HepG2 (cell line): ENCODE measurements around the gene GDPD4. TPM values are rescaled to one million over a fixed set of nuclear protein-coding genes. Genes with fewer than 3 reads are reported as not detected.
A peak's percentile ranks its signal among the peaks of the same experiment; 100 is the strongest.

Experiments used
- HMGA1 ChIP-seq: sonication (generic); formaldehyde crosslinking; conservative IDR thresholded peaks from 2 replicates; pipeline ENCODE4 v1.4.0; 2020; ENCODE audit warnings: missing genetic modification reagents
- HNF4A ChIP-seq: sonication (generic); formaldehyde crosslinking; IDR thresholded peaks from 2 replicates; pipeline ENCODE4 v1.4.0; 2020; ENCODE audit warnings: missing genetic modification reagents
- HOXD1 ChIP-seq: sonication (generic); formaldehyde crosslinking; IDR thresholded peaks from 2 replicates; pipeline ENCODE4 v1.5.0; 2020; ENCODE audit warnings: missing genetic modification reagents
- JDP2 ChIP-seq: sonication (generic); formaldehyde crosslinking; IDR thresholded peaks from 2 replicates; pipeline ENCODE4 v1.8.1; 2022; ENCODE audit warnings: missing genetic modification reagents, borderline replicate concordance
- KDM4B ChIP-seq: sonication (generic); formaldehyde crosslinking; IDR thresholded peaks from 2 replicates; pipeline ENCODE4 v1.4.0; 2020; ENCODE audit warnings: missing genetic modification reagents
- MAFK ChIP-seq, 2 experiments: IDR thresholded peaks in 1 of 2; conservative IDR thresholded peaks in 1 of 2; 2 replicates each; pipeline ENCODE4 v1.6.1; 2011; ENCODE audit warnings: improper control_type of control experiment in 2 of 2, low read length in 2 of 2
- ONECUT2 ChIP-seq: sonication (generic); formaldehyde crosslinking; IDR thresholded peaks from 2 replicates; pipeline ENCODE4 v1.4.0; 2020; ENCODE audit warnings: missing genetic modification reagents
- PHB2 ChIP-seq: fragments of 450-650 bp; IDR thresholded peaks from 2 replicates; pipeline ENCODE4 v1.6.1; 2018; ENCODE audit not compliant: partially characterized antibody
- RFXAP ChIP-seq: sonication (generic); formaldehyde crosslinking; IDR thresholded peaks from 2 replicates; pipeline ENCODE4 v1.4.0; 2020; ENCODE audit warnings: missing genetic modification reagents, borderline replicate concordance
- SKI ChIP-seq: fragments of 450-650 bp; IDR thresholded peaks from one replicate; pipeline ENCODE4 v1.6.1; 2018; ENCODE audit warnings: mild to moderate bottlenecking; ENCODE audit not compliant: partially characterized antibody
- ZBTB42 ChIP-seq: sonication (generic); formaldehyde crosslinking; IDR thresholded peaks from 2 replicates; pipeline ENCODE4 v1.5.0; 2020; ENCODE audit warnings: mild to moderate bottlenecking, missing genetic modification reagents
- ZC3H13 ChIP-seq: sonication (generic); formaldehyde crosslinking; IDR thresholded peaks from 2 replicates; pipeline ENCODE4 v1.8.1; 2023; ENCODE audit warnings: mild to moderate bottlenecking, missing genetic modification reagents, moderate library complexity
- ZFP36L2 ChIP-seq: sonication (generic); formaldehyde crosslinking; IDR thresholded peaks from 2 replicates; pipeline ENCODE4 v1.4.0; 2020; ENCODE audit warnings: missing genetic modification reagents
- ZFX ChIP-seq: sonication (generic); formaldehyde crosslinking; IDR thresholded peaks from 2 replicates; pipeline ENCODE4 v1.4.0; 2020; ENCODE audit warnings: mild to moderate bottlenecking, low read depth, missing genetic modification reagents, moderate library complexity
- ZIK1 ChIP-seq: sonication (generic); formaldehyde crosslinking; IDR thresholded peaks from 2 replicates; pipeline ENCODE4 v1.5.0; 2020; ENCODE audit warnings: mild to moderate bottlenecking, low read depth, missing genetic modification reagents, borderline replicate concordance
- ZKSCAN8 ChIP-seq: IDR thresholded peaks from 2 replicates; pipeline ENCODE4 v1.6.1; 2016; ENCODE audit warnings: borderline replicate concordance, missing genetic modification reagents, missing compliant biosample characterization
- ZNF317 ChIP-seq: sonication (generic); formaldehyde crosslinking; IDR thresholded peaks from 2 replicates; pipeline ENCODE4 v1.5.0; 2020; ENCODE audit warnings: mild to moderate bottlenecking, missing genetic modification reagents
- ZNF333 ChIP-seq: sonication (generic); formaldehyde crosslinking; IDR thresholded peaks from 2 replicates; pipeline ENCODE4 v1.4.0; 2020; ENCODE audit warnings: mild to moderate bottlenecking, missing genetic modification reagents, borderline replicate concordance
- ZNF589 ChIP-seq: sonication (generic); formaldehyde crosslinking; conservative IDR thresholded peaks from 2 replicates; pipeline ENCODE4 v1.8.0; 2022; ENCODE audit warnings: mild to moderate bottlenecking, moderate library complexity, missing genetic modification reagents
- ZNF83 ChIP-seq: sonication (generic); formaldehyde crosslinking; IDR thresholded peaks from 2 replicates; pipeline ENCODE4 v1.4.0; 2020; ENCODE audit warnings: missing genetic modification reagents, mild to moderate bottlenecking, borderline replicate concordance
- ZZZ3 ChIP-seq: sonication (generic); formaldehyde crosslinking; IDR thresholded peaks from 2 replicates; pipeline ENCODE4 v1.4.0; 2020; ENCODE audit warnings: missing genetic modification reagents, mild to moderate bottlenecking, borderline replicate concordance
- polyA plus RNA-seq, 8 experiments: library from polyadenylated mRNA; depleted of rRNA in 3 of 8; stranded (reverse) in 7 of 8; unstranded in 1 of 8; fragments of >200 nt; fragmentation: Illumina TruSeq in 4 of 8; extraction: Trizol in 4 of 8; gene quantifications; 2 replicates each; pipeline versions ENCODE4 v1.2.1 to v1.2.3, GENCODE V29; 2011 to 2016; ENCODE audit warnings: low read depth in 4 of 8, missing spikeins in 1 of 8, mixed read lengths in 1 of 8; ENCODE audit not compliant: insufficient read depth in 1 of 8
- total RNA-seq, 5 experiments: library from RNA; depleted of rRNA; stranded (reverse); fragments of >200 nt; fragmentation: Illumina TruSeq; extraction: Trizol; gene quantifications; 2 replicates each; pipeline ENCODE4 v1.2.3, GENCODE V29; 2016; ENCODE audit warnings: low read depth in 1 of 5
- TF ChIP-seq, protein P1 (sequence below): sonication (generic); formaldehyde crosslinking; IDR thresholded peaks from 2 replicates; pipeline ENCODE4 v1.5.0; 2020; ENCODE audit warnings: mild to moderate bottlenecking, missing genetic modification reagents, borderline replicate concordance
- TF ChIP-seq, protein P2 (sequence below): IDR thresholded peaks from 2 replicates; pipeline ENCODE4 v1.6.1; 2018; ENCODE audit warnings: missing genetic modification reagents, mild to moderate bottlenecking, missing compliant biosample characterization

The GDPD4 gene
- total and polyA plus RNA-seq, 2 of the 13 experiments (the other 11 are each of a cell fraction or from before 2014, with no cell fraction given) = not detected

GRCh38 chr11:77252555-77253270 is 48.8 kb downstream of the GDPD4 start (continued):
- TF ChIP-seq, protein P1, sequence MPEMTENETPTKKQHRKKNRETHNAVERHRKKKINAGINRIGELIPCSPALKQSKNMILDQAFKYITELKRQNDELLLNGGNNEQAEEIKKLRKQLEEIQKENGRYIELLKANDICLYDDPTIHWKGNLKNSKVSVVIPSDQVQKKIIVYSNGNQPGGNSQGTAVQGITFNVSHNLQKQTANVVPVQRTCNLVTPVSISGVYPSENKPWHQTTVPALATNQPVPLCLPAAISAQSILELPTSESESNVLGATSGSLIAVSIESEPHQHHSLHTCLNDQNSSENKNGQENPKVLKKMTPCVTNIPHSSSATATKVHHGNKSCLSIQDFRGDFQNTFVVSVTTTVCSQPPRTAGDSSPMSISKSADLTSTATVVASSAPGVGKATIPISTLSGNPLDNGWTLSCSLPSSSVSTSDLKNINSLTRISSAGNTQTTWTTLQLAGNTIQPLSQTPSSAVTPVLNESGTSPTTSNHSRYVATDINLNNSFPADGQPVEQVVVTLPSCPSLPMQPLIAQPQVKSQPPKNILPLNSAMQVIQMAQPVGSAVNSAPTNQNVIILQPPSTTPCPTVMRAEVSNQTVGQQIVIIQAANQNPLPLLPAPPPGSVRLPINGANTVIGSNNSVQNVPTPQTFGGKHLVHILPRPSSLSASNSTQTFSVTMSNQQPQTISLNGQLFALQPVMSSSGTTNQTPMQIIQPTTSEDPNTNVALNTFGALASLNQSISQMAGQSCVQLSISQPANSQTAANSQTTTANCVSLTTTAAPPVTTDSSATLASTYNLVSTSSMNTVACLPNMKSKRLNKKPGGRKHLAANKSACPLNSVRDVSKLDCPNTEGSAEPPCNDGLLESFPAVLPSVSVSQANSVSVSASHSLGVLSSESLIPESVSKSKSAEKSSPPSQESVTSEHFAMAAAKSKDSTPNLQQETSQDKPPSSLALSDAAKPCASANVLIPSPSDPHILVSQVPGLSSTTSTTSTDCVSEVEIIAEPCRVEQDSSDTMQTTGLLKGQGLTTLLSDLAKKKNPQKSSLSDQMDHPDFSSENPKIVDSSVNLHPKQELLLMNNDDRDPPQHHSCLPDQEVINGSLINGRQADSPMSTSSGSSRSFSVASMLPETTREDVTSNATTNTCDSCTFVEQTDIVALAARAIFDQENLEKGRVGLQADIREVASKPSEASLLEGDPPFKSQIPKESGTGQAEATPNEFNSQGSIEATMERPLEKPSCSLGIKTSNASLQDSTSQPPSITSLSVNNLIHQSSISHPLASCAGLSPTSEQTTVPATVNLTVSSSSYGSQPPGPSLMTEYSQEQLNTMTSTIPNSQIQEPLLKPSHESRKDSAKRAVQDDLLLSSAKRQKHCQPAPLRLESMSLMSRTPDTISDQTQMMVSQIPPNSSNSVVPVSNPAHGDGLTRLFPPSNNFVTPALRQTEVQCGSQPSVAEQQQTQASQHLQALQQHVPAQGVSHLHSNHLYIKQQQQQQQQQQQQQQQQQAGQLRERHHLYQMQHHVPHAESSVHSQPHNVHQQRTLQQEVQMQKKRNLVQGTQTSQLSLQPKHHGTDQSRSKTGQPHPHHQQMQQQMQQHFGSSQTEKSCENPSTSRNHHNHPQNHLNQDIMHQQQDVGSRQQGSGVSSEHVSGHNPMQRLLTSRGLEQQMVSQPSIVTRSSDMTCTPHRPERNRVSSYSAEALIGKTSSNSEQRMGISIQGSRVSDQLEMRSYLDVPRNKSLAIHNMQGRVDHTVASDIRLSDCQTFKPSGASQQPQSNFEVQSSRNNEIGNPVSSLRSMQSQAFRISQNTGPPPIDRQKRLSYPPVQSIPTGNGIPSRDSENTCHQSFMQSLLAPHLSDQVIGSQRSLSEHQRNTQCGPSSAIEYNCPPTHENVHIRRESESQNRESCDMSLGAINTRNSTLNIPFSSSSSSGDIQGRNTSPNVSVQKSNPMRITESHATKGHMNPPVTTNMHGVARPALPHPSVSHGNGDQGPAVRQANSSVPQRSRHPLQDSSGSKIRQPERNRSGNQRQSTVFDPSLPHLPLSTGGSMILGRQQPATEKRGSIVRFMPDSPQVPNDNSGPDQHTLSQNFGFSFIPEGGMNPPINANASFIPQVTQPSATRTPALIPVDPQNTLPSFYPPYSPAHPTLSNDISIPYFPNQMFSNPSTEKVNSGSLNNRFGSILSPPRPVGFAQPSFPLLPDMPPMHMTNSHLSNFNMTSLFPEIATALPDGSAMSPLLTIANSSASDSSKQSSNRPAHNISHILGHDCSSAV (CRISPR knock-in tag) = no peak
- TF ChIP-seq HNF4A (CRISPR knock-in tag) (peak; percentile 82), ZNF317 (peak; percentile 86; the same call in 1 of the 2 replicates), PHB2 (no peak), ZNF589 (CRISPR knock-in tag) (no peak), SKI (peak; percentile 29), KDM4B (no peak), HMGA1 (CRISPR knock-in tag) (no peak), ZZZ3 (CRISPR knock-in tag) (no peak), ZIK1 (CRISPR knock-in tag) (no peak), RFXAP (CRISPR knock-in tag) (no peak), JDP2 (no peak), ZBTB42 (CRISPR knock-in tag) (no peak), ZNF83 (CRISPR knock-in tag) (no peak), ZFP36L2 (CRISPR knock-in tag) (no peak), ZKSCAN8 (CRISPR knock-in tag) (no peak), MAFK (conservative IDR thresholded peaks at IDR 0.05 in 1 of 2, IDR thresholded peaks at IDR 0.05 in 1 of 2; ENCODE audit: low read length in 2 of 2) (no peak), ZFX (peak; percentile 49), ONECUT2 (no peak), HOXD1 (CRISPR knock-in tag) (no peak), ZNF333 (CRISPR knock-in tag) (no peak), ZC3H13 (CRISPR knock-in tag) (no peak)
- TF ChIP-seq, protein P2, sequence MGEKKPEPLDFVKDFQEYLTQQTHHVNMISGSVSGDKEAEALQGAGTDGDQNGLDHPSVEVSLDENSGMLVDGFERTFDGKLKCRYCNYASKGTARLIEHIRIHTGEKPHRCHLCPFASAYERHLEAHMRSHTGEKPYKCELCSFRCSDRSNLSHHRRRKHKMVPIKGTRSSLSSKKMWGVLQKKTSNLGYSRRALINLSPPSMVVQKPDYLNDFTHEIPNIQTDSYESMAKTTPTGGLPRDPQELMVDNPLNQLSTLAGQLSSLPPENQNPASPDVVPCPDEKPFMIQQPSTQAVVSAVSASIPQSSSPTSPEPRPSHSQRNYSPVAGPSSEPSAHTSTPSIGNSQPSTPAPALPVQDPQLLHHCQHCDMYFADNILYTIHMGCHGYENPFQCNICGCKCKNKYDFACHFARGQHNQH (CRISPR knock-in tag) = peak; percentile 49; the same call in 1 of the 2 replicates
